B cell (primary cell): ENCODE results near the gene TK2.

Source experiments
- EZH2 ChIP-seq: IDR thresholded peaks from 2 replicates; pipeline ENCODE4 v1.6.1; 2012; ENCODE audit warnings: borderline replicate concordance, low read depth, mild to moderate bottlenecking, moderate library complexity, low read length; ENCODE audit not compliant: insufficient read depth, poor library complexity, severe bottlenecking
- TF ChIP-seq, protein P1 (sequence below): fragments of 200-600 bp; IDR thresholded peaks from one replicate; pipeline ENCODE4 v1.8.0; 2022; ENCODE audit warnings: antibody characterized with exemption, mild to moderate bottlenecking

DNA sequence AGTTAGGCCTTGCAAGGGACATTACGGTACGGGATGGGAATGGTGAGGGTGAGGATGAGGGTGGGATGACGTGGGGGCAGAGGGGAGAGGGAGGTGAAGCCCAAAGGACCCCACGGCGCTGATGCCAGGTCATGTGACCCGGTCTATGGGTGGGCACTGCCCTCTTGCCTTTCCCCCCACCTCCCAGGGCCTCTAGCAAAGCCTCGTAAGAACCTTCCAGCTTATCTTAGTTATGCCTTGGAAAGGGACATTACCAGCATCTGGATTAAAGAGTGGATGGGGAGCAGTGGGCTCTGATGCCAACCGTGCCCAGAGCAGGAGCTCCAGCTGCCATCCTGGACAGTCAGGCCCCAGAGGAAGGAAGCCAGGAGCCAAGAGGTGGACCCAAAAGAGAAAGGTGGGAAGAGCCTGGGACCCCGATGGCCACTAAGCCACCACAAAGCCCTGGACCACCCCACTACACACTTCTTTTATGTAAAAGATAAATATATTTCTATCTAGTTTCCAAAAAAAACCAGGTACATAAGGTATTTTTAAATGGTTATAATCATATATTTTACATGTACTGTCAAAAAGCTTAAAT lies 40.9 kb downstream of the TK2 start:
- TF ChIP-seq, protein P1, sequence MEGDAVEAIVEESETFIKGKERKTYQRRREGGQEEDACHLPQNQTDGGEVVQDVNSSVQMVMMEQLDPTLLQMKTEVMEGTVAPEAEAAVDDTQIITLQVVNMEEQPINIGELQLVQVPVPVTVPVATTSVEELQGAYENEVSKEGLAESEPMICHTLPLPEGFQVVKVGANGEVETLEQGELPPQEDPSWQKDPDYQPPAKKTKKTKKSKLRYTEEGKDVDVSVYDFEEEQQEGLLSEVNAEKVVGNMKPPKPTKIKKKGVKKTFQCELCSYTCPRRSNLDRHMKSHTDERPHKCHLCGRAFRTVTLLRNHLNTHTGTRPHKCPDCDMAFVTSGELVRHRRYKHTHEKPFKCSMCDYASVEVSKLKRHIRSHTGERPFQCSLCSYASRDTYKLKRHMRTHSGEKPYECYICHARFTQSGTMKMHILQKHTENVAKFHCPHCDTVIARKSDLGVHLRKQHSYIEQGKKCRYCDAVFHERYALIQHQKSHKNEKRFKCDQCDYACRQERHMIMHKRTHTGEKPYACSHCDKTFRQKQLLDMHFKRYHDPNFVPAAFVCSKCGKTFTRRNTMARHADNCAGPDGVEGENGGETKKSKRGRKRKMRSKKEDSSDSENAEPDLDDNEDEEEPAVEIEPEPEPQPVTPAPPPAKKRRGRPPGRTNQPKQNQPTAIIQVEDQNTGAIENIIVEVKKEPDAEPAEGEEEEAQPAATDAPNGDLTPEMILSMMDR, result no peak
- TF ChIP-seq EZH2, result no peak
